Activated T-cell treated with anti-CD3 and anti-CD28 coated beads for 4 hours (primary cell): ENCODE measurements around the gene MASTL.

Experiments
- DNase-seq: peaks from one replicate; pipeline ENCODE4 v3.0.0-alpha.2; 2020

Gene MASTL

GRCh38 chr10:27225642-27226257 lies 70.6 kb downstream of the MASTL start:
- DNase-seq, result no peak

GRCh38 chr10:27230022-27230421 lies 74.9 kb downstream of the MASTL start:
- DNase-seq, result no peak

GRCh38 chr10:27235706-27236105 lies 80.6 kb downstream of the MASTL start:
- no peak for DNase-seq
